HK-2 (cell line): ENCODE results near the gene NCR3LG1.
A peak's percentile ranks its signal among the peaks of the same experiment; 100 is the strongest.

Experiments used
- DNase-seq: peaks from one replicate; pipeline ENCODE4 v3.0.0-alpha.2; 2018; ENCODE audit not compliant: unreplicated experiment

Gene NCR3LG1, protein sequence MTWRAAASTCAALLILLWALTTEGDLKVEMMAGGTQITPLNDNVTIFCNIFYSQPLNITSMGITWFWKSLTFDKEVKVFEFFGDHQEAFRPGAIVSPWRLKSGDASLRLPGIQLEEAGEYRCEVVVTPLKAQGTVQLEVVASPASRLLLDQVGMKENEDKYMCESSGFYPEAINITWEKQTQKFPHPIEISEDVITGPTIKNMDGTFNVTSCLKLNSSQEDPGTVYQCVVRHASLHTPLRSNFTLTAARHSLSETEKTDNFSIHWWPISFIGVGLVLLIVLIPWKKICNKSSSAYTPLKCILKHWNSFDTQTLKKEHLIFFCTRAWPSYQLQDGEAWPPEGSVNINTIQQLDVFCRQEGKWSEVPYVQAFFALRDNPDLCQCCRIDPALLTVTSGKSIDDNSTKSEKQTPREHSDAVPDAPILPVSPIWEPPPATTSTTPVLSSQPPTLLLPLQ

GRCh38 chr11:17351510-17352176 is at the start of gene NCR3LG1:
NCR3LG1 (plus strand) TSS chr11:17351800; CDS start chr11:17351970, 170 bp downstream.
- peak; percentile 32 for DNase-seq

- no peak for DNase-seq
These were observed 38.0 kb upstream of the NCR3LG1 start for GRCh38 chr11:17313349-17314231.

- no peak for DNase-seq
These were observed 37.4 kb upstream of the NCR3LG1 start for GRCh38 chr11:17314232-17314547.

DNA sequence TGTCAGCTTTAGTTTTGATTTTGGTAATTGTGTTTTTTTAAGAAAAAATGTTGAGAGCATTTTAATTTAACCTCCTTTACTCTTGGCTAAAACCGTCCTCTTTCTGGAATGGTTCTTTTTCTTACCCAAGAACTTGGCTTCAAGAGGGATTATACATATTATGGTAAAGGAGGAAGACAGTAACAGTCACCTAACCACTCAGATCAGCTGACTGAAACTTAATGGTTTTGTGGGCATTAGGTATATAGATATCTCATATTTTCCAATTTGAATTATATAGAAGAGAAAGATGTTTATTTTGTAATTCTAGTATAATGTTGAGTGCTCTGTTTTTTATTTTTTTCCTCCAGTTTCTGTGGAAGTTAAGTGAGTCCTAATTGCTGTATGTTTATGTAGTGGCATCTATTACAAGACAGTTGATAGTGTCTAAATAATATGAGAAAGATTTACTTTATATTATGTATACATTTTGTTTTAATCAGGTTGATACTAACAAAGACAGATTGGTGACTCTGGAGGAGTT is 36.6 kb upstream of the NCR3LG1 start:
- DNase-seq = no peak

DNA sequence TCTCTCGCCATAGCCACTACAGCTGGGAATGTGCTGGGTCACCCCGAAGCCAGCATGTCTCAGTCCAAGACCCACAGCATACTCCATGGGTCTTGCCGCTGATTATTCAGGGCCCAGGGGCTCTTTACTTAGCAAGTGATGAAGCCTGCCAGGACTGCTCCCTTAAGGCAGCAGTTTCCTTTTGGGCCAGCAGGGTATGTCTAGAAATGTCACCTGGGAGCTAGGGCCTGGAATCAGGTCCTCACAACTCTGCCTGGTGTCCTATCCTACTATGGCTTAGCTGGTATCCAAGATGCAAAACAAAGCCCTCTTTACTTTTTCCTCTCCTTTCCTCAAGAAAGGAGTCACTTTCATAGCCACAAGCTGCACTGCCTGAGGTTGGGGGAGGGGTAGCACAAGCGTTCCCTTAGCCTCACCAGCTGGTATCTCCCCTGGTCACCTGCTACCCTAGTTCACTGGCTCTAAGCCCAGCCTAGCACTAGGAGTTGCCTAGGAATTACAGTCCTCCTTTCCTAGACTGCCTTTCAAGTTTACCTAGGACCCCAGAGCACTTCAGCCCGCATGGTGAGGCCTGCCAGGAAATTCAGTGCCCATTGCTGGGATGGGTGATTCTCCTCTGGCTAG is 22.6 kb upstream of the NCR3LG1 start:
- no peak for DNase-seq

DNA sequence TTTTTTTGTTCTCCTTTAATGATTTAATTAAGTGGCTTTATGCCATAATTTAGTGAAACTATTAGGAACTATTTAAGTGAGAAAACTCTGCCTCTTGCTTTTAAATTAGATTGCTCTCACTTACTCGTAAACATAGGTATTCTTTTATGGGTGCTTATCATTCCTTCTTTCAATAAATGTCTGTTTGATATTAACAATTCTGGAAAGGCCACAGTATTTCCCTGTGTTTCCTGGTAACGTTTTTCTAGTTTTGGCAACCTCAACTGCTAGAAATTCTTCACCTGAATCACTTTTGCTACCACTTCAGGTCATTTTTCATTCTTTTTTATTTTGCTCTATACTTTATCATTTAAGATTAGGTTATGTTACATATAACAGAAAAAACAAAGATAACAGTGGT is 19.9 kb upstream of the NCR3LG1 start:
- no peak for DNase-seq

DNA sequence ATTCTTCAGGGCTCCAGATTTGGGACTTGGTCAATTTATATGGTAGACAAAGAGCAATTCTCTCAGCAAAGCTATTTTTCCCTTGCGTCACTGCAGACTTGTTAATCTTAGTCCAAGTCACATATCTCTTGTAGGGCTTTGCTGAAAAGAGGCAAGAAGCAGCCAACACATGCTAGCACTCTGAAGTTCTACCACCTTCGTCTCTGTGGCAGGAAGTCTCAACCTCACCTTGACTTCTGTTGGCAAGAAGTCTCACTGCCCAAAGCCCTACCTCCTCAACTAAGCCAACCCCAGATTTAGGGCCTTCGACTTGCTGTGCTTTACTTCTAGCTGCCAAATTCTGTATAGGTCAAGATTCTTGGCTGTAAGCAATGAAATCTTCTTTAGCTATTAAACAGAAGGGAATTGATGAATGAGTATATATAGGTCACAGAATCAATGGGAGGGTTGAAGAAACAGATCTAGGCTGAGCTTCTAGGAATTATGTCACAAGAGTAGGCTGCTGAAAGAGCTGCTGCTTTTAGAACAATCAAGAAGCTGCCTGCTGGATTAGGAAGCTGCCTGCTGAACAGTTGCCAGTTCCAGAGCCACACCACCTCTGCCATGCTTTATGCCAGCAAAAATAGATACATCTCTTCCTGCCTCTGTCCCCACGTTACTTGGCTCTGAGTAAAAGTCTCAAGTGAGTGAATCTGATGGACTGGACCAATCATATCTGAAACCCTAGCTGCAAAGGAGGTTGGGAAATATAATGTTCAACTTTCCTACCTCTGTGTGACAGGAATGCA is 17.6 kb upstream of the NCR3LG1 start:
- no peak for DNase-seq

- no peak for DNase-seq
These were observed 8.3 kb upstream of the NCR3LG1 start for GRCh38 chr11:17343257-17343656.

GRCh38 chr11:17343907-17344306 is 7.7 kb upstream of the NCR3LG1 start:
- peak; percentile 8 for DNase-seq

DNA sequence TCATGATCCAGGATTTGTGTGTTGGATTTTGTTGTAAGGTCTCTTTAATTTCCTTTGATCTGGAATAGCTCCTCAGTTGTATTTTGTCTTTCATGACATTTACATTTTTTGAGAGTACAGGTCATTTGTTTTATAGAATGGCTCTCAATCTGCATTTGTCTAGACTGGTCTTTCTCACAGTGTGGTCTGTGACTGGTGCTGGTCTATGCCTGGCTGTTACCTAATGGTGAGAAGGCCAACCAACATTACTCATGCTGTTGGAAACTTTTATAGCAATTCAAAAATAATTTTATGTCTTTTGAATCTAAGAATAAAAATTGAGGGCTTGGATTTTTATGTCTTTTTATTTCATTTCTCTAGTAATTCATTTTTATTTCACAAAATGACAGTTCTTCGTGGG is 3.9 kb upstream of the NCR3LG1 start:
- no peak for DNase-seq

GRCh38 chr11:17350455-17351171 is 987 bp upstream of the NCR3LG1 start:
- no peak for DNase-seq

- no peak for DNase-seq
These were observed 459 bp upstream of the NCR3LG1 start for GRCh38 chr11:17351172-17351509.

DNA sequence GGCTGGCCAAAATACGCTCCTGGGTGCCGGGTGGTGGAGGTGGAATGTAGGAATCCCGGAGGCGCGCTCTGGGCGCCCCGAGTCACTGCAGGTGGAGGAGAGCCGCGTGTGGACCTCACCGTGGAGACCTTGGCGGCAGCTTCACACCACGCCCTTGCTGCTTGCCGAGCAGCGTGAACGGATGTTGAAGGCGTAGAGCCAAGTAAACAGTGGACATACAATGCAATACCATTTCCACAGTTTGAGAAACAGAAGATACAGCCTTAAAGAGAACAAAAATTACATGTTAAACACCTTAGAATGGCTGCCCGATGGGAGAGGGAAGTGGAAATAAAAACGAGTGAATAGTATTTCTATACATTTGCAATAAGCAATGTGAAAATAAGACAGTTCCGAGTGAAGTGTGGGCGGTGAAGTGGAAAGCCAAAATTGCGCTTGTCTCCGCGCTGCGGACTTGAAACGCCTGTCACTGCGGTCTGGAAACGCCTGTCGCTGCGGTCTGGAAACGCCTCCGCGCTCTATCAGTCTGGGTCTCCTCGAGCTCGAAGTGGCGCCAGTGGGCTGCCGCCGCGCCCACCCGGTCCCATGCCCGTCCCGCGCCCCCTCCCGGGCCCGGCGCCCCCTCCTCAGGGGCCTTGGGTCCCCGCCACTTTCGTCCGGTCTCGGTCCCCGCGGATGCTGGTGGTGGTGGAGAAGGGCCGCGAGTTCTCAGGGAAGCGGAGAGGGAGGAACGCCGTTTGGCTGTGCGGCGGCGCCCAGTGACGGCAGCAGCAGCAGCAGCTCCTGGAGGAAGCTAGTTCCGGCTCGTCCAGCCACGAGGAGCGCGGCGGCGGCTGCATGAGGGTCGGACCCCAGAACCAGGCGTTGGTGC is 1.6 kb downstream of the NCR3LG1 start:
- DNase-seq = peak; percentile 49

- DNase-seq = no peak
These were observed 2.4 kb downstream of the NCR3LG1 start for GRCh38 chr11:17353821-17354600.

DNA sequence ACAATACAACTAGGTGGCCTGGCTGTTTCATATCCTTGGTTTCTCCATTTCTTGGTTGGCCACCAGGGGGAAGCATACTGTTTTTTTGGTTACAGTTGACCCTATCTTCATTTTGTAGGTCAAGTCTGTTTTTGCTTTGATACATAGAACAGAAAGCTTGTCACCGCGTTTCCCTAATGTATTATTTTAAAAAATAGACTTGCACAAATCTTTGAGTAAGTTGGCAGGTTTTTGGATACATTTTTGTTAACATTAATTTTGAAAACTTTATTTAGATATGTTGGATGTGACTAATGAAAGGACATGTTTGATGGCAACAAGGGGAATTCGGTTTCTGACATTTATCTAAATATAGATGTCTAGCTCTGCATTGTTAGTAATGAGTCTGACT is 3.0 kb downstream of the NCR3LG1 start:
- DNase-seq = peak; percentile 31

DNA sequence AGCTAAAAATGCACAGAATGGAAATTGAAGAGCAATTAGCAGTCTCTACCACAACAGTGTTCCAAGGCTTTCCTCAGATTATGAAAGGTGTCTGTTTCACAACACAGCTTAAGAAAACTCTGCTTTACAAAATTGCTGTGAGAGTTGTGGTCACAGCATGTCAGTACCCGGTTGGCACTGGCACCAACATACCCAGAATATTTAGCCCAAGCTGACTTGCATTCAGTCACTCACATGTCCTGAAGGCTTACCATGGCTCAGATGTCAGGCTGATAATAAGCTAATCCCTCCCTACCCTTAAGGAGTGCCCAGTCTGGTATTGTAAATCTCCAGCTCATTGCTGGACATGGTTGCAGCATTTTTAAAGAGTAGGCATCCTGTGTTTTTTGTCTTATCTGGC is 14.9 kb downstream of the NCR3LG1 start:
- no peak for DNase-seq

GRCh38 chr11:17368551-17368950 is 17.0 kb downstream of the NCR3LG1 start:
- DNase-seq = no peak

GRCh38 chr11:17369094-17369493 is 17.5 kb downstream of the NCR3LG1 start:
- no peak for DNase-seq
